GM23248 (cell line): ENCODE data around the gene PHC2. TPM values are rescaled to one million over a fixed set of nuclear protein-coding genes. Genes with fewer than 3 reads are reported as not detected.

Source experiments
- DNase-seq: peaks from one replicate; pipeline ENCODE4 v3.0.0-alpha.2; 2015
- H2AFZ ChIP-seq: fragments of 200-600 bp; sonication (generic); 2 replicates; pipeline ENCODE4 v1.6.1; 2016; ENCODE audit warnings: antibody characterized with exemption
- H3F3A ChIP-seq: fragments of 200-600 bp; sonication (generic); 2 replicates; pipeline ENCODE4 v1.6.1; 2016; ENCODE audit warnings: mild to moderate bottlenecking, antibody characterized with exemption, mixed run types; ENCODE audit not compliant: insufficient read depth
- H3K27ac ChIP-seq: fragments of 200-600 bp; sonication (generic); 2 replicates; pipeline ENCODE4 v1.5.1; 2016; ENCODE audit warnings: mild to moderate bottlenecking
- H3K27me3 ChIP-seq: fragments of 200-600 bp; sonication (generic); replicated peaks from 2 replicates; pipeline ENCODE4 v1.6.1; 2016; ENCODE audit warnings: mild to moderate bottlenecking; ENCODE audit not compliant: insufficient read depth
- H3K36me3 ChIP-seq: fragments of 200-600 bp; sonication (generic); 2 replicates; pipeline ENCODE4 v1.6.1; 2016; ENCODE audit warnings: low read depth, mild to moderate bottlenecking
- H3K4me1 ChIP-seq: fragments of 200-600 bp; sonication (generic); 2 replicates; pipeline ENCODE4 v1.6.1; 2016; ENCODE audit warnings: mild to moderate bottlenecking; ENCODE audit not compliant: insufficient read depth
- H3K4me2 ChIP-seq: fragments of 200-600 bp; sonication (generic); one replicate; pipeline ENCODE4 v1.6.1; 2016; ENCODE audit warnings: mild to moderate bottlenecking; ENCODE audit not compliant: unreplicated experiment
- H3K4me3 ChIP-seq: fragments of 200-600 bp; sonication (generic); 2 replicates; pipeline ENCODE4 v1.5.1; 2016; ENCODE audit warnings: mild to moderate bottlenecking
- H3K79me2 ChIP-seq: fragments of 200-600 bp; sonication (generic); 2 replicates; pipeline ENCODE4 v1.6.1; 2016; ENCODE audit warnings: mild to moderate bottlenecking; ENCODE audit not compliant: insufficient read depth
- H3K9ac ChIP-seq: fragments of 200-600 bp; sonication (generic); 2 replicates; pipeline ENCODE4 v1.6.1; 2016; ENCODE audit warnings: mild to moderate bottlenecking
- H3K9me2 ChIP-seq: fragments of 200-600 bp; sonication (generic); 2 replicates; pipeline ENCODE4 v1.6.1; 2016; ENCODE audit warnings: mixed run types, mild to moderate bottlenecking, moderate library complexity; ENCODE audit not compliant: insufficient read depth
- H3K9me3 ChIP-seq: fragments of 200-600 bp; sonication (generic); one replicate; pipeline ENCODE4 v1.6.1; 2017; ENCODE audit warnings: low read depth
- H4K20me1 ChIP-seq: fragments of 200-600 bp; sonication (generic); 2 replicates; pipeline ENCODE4 v1.6.0; 2016; ENCODE audit not compliant: insufficient read depth
- EZH2 ChIP-seq: fragments of 200-600 bp; sonication (generic); IDR thresholded peaks from 2 replicates; pipeline ENCODE4 v1.6.1; 2018; ENCODE audit warnings: antibody characterized with exemption, mild to moderate bottlenecking; ENCODE audit not compliant: insufficient read depth, poor library complexity, severe bottlenecking
- EZH2phosphoT487 ChIP-seq: fragments of 200-600 bp; sonication (generic); IDR thresholded peaks from 2 replicates; pipeline ENCODE4 v1.6.1; 2018; ENCODE audit warnings: antibody characterized with exemption, moderate library complexity, mild to moderate bottlenecking, low read depth; ENCODE audit not compliant: insufficient read depth
- WGBS, 2 experiments: methylation state at CpG; one replicate each; pipeline ENCODE4 v1.1.6; 2015 to 2017; ENCODE audit warnings: low lambda C conversion rate in 2 of 2, low coverage in 1 of 2; ENCODE audit errors: missing lambda C conversion rate in 2 of 2; 5-methylcytosine and 5-hydroxymethylcytosine counted together
- in situ Hi-C: fragments of 300-500 bp; cut with MboI; formaldehyde crosslinking; loops from 2 replicates; pipeline ENCODE4 v1.15.0; 2020
- polyA plus RNA-seq: library from polyadenylated mRNA; unstranded; fragments of >200 nt; fragmentation: Nextera tagmentation; extraction: Ambion mirVana; gene quantifications from 2 replicates; pipeline ENCODE4 v1.2.1, GENCODE V29; 2016
- total RNA-seq: library from RNA; depleted of rRNA; stranded (reverse); fragments of >200 nt; shearing (Covaris generic); gene quantifications from 2 replicates; pipeline ENCODE4 v1.2.3, GENCODE V29; 2014

PHC2 gene
- total and polyA plus RNA-seq, 2 experiments from 2014 or later = 15.1 to 74.7 TPM

GRCh38 chr1:33441088-33441745 lies 10.3 kb upstream of the PHC2 start:
- in situ Hi-C loops = no loop called here
- Histone ChIP-seq H3K9me2 (no peaks in the 10 kb centered on the region), H3K4me2 (no peak overlapping the region), H4K20me1 (no peaks in the 10 kb centered on the region), H3K36me3 (no peaks in the 10 kb centered on the region), H3K27ac (no peak overlapping the region), H3K4me3 (no peak overlapping the region), H3F3A (no peaks in the 10 kb centered on the region), H3K27me3 (no peaks in the 10 kb centered on the region), H2AFZ (no peak overlapping the region), H3K4me1 (peaks cover 13% of the 10 kb centered on the region; the same call in 1 of the 2 replicates), H3K9me3 (no peaks in the 10 kb centered on the region), H3K79me2 (no peaks in the 10 kb centered on the region), H3K9ac (no peak overlapping the region)
- DNase-seq = no peak
- WGBS, 2 experiments = 89 to 93% methylated on average over 6 of the region's 6 CpGs
- TF ChIP-seq EZH2 = no peak
- no peak for TF ChIP-seq EZH2phosphoT487

DNA sequence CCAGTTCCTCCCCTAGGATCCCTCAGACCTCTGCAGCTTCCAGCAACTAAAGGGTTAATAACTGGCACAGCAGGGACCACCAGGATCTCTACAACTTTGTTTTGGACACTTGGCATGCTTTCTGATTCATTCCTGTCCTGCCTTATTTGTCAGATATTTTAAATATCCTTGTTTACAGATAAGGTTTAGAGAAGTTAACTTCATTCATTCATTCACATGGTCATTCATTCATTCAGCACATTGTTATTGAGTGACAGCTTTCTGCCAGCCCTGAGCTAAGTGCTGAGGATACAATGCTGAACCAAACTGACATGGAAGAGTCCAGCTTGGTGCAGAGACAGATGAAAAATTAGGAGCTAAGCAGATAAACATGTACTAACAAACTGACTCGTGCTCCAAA lies 8.8 kb upstream of the PHC2 start:
- Histone ChIP-seq H3F3A (peaks cover 3% of the 10 kb centered on the region), H3K79me2 (no peaks in the 10 kb centered on the region), H3K4me1 (peaks cover 24% of the 10 kb centered on the region), H3K36me3 (no peaks in the 10 kb centered on the region), H3K27me3 (no peaks in the 10 kb centered on the region), H2AFZ (no peak overlapping the region), H4K20me1 (no peaks in the 10 kb centered on the region), H3K4me2 (no peak overlapping the region), H3K9me3 (no peaks in the 10 kb centered on the region), H3K9me2 (no peaks in the 10 kb centered on the region), H3K4me3 (no peak overlapping the region), H3K27ac (no peak overlapping the region), H3K9ac (no peak overlapping the region)
- in situ Hi-C loops = no loop called here
- no peak for DNase-seq
- TF ChIP-seq EZH2phosphoT487 (no peak), EZH2 (no peak)
- 36 to 42% methylated on average over 1 of the region's 1 CpG for whole genome bisulfite sequencing, 2 experiments

- no peaks in the 10 kb centered on the region for H3K9me2 ChIP-seq
- H3K9ac ChIP-seq = no peak overlapping the region
- H3K9me3 ChIP-seq = no peaks in the 10 kb centered on the region
- H3K4me1 ChIP-seq = peaks cover 28% of the 10 kb centered on the region
- H3K4me3 ChIP-seq = no peak overlapping the region
- H3K27ac ChIP-seq = no peak overlapping the region
- in situ Hi-C loops = no loop called here
- peaks cover 12% of the 10 kb centered on the region for H3F3A ChIP-seq
- no peak overlapping the region for H3K4me2 ChIP-seq
- H4K20me1 ChIP-seq = no peaks in the 10 kb centered on the region
- H3K79me2 ChIP-seq = no peaks in the 10 kb centered on the region
- no peak for DNase-seq
- 77 to 85% methylated on average over 6 of the region's 6 CpGs for WGBS, 2 experiments
- no peaks in the 10 kb centered on the region for H3K36me3 ChIP-seq
- TF ChIP-seq EZH2phosphoT487 (no peak), EZH2 (no peak)
- H3K27me3 ChIP-seq = no peaks in the 10 kb centered on the region
- no peak overlapping the region for H2AFZ ChIP-seq
Observed at GRCh38 chr1:33438364-33439160, 7.7 kb upstream of the PHC2 start.

GRCh38 chr1:33436557-33437285 lies 5.8 kb upstream of the PHC2 start:
- no peaks in the 10 kb centered on the region for H3K27me3 ChIP-seq
- no peak overlapping the region for H3K27ac ChIP-seq
- no peak overlapping the region for H2AFZ ChIP-seq
- TF ChIP-seq EZH2phosphoT487 (no peak), EZH2 (no peak)
- in situ Hi-C loops = no loop called here
- H3K9me2 ChIP-seq = no peaks in the 10 kb centered on the region
- H3F3A ChIP-seq = peaks cover 29% of the 10 kb centered on the region
- no peaks in the 10 kb centered on the region for H3K36me3 ChIP-seq
- H3K9me3 ChIP-seq = no peaks in the 10 kb centered on the region
- no peak overlapping the region for H3K4me3 ChIP-seq
- no peak for DNase-seq
- H3K9ac ChIP-seq = no peak overlapping the region
- 82 to 86% methylated on average over 4 of the region's 4 CpGs for WGBS, 2 experiments
- H3K79me2 ChIP-seq = no peaks in the 10 kb centered on the region
- no peak overlapping the region for H3K4me2 ChIP-seq
- peaks cover 37% of the 10 kb centered on the region for H3K4me1 ChIP-seq
- no peaks in the 10 kb centered on the region for H4K20me1 ChIP-seq
